PC-3 (cell line): ENCODE measurements around the gene ZNF507. TPM values are rescaled to one million over a fixed set of nuclear protein-coding genes. Genes with fewer than 3 reads are reported as not detected.

Experiments
- ATAC-seq: fragments of 200-7000 bp; cut with Tn5 transposase; 2 replicates; pipeline ENCODE4 v1.9.1; 2020; ENCODE audit warnings: mild to moderate bottlenecking, moderate library complexity
- BruUV-seq: library from RNA; stranded (reverse); fragments of 400-500 nt; replicated peaks from 2 replicates; lab custom pipeline; 2021; lab: Mats Ljungman, UMichigan
- CTCF ChIA-PET: fragments of 300-600 bp; sonication (Branson Sonifier 250); formaldehyde crosslinking; loops from one replicate; lab custom pipeline; 2022; ENCODE audit warnings: antibody characterized with exemption; lab: Charles Lee
- POLR2A ChIA-PET: fragments of 300-600 bp; sonication (Branson Sonifier 250); formaldehyde crosslinking; loops from one replicate; lab custom pipeline; 2022; ENCODE audit warnings: antibody characterized with exemption; ENCODE audit not compliant: unreplicated experiment; lab: Charles Lee
- DNase-seq: peaks from one replicate; pipeline ENCODE4 v3.0.0-alpha.2; 2015
- H2AFZ ChIP-seq: fragments of 300-600 bp; sonication (generic); 2 replicates; pipeline ENCODE4 v1.6.0; 2016; ENCODE audit warnings: antibody characterized with exemption, low read length
- H3F3A ChIP-seq: fragments of 300-600 bp; sonication (generic); one replicate; pipeline ENCODE4 v1.6.0; 2017; ENCODE audit warnings: antibody characterized with exemption, low read length, control low read depth, mild to moderate bottlenecking; ENCODE audit not compliant: unreplicated experiment
- H3K27ac ChIP-seq: fragments of 300-600 bp; sonication (generic); 2 replicates; pipeline ENCODE4 v1.5.1; 2016; ENCODE audit warnings: mild to moderate bottlenecking, low read length
- H3K27me3 ChIP-seq: fragments of 300-600 bp; sonication (generic); 2 replicates; pipeline ENCODE4 v1.6.1; 2016; ENCODE audit warnings: low read length, mixed read lengths
- H3K36me3 ChIP-seq: fragments of 300-600 bp; sonication (generic); 2 replicates; pipeline ENCODE4 v1.6.1; 2016; ENCODE audit warnings: low read depth, mixed run types, low read length, mixed read lengths
- H3K4me1 ChIP-seq: fragments of 300-600 bp; sonication (generic); 2 replicates; pipeline ENCODE4 v1.5.1; 2016; ENCODE audit warnings: low read length; ENCODE audit not compliant: insufficient read depth
- H3K4me2 ChIP-seq: fragments of 300-600 bp; sonication (generic); 2 replicates; pipeline ENCODE4 v1.6.0; 2016; ENCODE audit warnings: low read length
- H3K4me3 ChIP-seq: fragments of 300-600 bp; sonication (generic); 2 replicates; pipeline ENCODE4 v1.5.1; 2016; ENCODE audit warnings: mild to moderate bottlenecking, low read length, mixed read lengths
- H3K79me2 ChIP-seq: fragments of 300-600 bp; sonication (generic); 2 replicates; pipeline ENCODE4 v1.6.1; 2017; ENCODE audit warnings: low read length, mixed read lengths
- H3K9ac ChIP-seq: fragments of 300-600 bp; sonication (generic); 2 replicates; pipeline ENCODE4 v1.6.0; 2016; ENCODE audit warnings: mild to moderate bottlenecking, low read length
- H3K9me2 ChIP-seq: fragments of 300-600 bp; sonication (generic); replicated peaks from 2 replicates; pipeline ENCODE4 v1.6.1; 2016; ENCODE audit warnings: mixed run types, low read length, mixed read lengths
- H3K9me3 ChIP-seq: fragments of 300-600 bp; sonication (generic); 2 replicates; pipeline ENCODE4 v1.6.1; 2016; ENCODE audit warnings: low read length, mixed read lengths
- H4K20me1 ChIP-seq: fragments of 300-600 bp; sonication (generic); 2 replicates; pipeline ENCODE4 v1.6.1; 2016; ENCODE audit warnings: low read length, mixed read lengths
- CTCF ChIP-seq: fragments of 300-600 bp; sonication (generic); conservative IDR thresholded peaks from 2 replicates; pipeline ENCODE4 v1.5.1; 2017; ENCODE audit warnings: antibody characterized with exemption, low read depth, mild to moderate bottlenecking, low read length
- EZH2 ChIP-seq: fragments of 300-600 bp; sonication (generic); IDR thresholded peaks from one replicate; pipeline ENCODE4 v1.6.1; 2017; ENCODE audit warnings: antibody characterized with exemption, mild to moderate bottlenecking, low read length; ENCODE audit not compliant: unreplicated experiment
- EZH2phosphoT487 ChIP-seq: fragments of 300-600 bp; sonication (generic); IDR thresholded peaks from 2 replicates; pipeline ENCODE4 v1.6.1; 2018; ENCODE audit warnings: mild to moderate bottlenecking, antibody characterized with exemption, low read length, borderline replicate concordance
- intact Hi-C: fragments of 100-400 bp; cut with micrococcal nuclease; formaldehyde crosslinking; loops from 2 replicates; pipeline ENCODE4 v1.9.0; 2023
- total RNA-seq: library from RNA; depleted of rRNA; stranded (reverse); fragments of >200 nt; gene quantifications from 2 replicates; pipeline ENCODE4 v1.2.3, GENCODE V29; 2014

The ZNF507 gene
- total RNA-seq, 1 experiment from 2014 or later = 4.9 TPM

- DNase-seq (no peak), ATAC-seq (no peak)
- no peaks in the 10 kb centered on the region for H3K27me3 ChIP-seq
- H3K36me3 ChIP-seq = no peaks in the 10 kb centered on the region
- H3K9ac ChIP-seq = no peak overlapping the region
- CTCF ChIA-PET = no interaction called here
- H3K4me3 ChIP-seq = no peak overlapping the region
- intact Hi-C loops = no loop called here
- H3K4me2 ChIP-seq = no peak overlapping the region
- no peaks in the 10 kb centered on the region for H3K9me3 ChIP-seq
- H3K4me1 ChIP-seq = no peaks in the 10 kb centered on the region
- no peaks in the 10 kb centered on the region for H3K9me2 ChIP-seq
- no peaks in the 10 kb centered on the region for H3F3A ChIP-seq
- BruUV-seq = no TSS peak
- no peak overlapping the region for H2AFZ ChIP-seq
- no peaks in the 10 kb centered on the region for H4K20me1 ChIP-seq
- no peaks in the 10 kb centered on the region for H3K79me2 ChIP-seq
- TF ChIP-seq EZH2phosphoT487 = no peak
- TF ChIP-seq EZH2 = no peak
- TF ChIP-seq CTCF = no peak
- POLR2A ChIA-PET = no interaction called here
- H3K27ac ChIP-seq = no peak overlapping the region
Observed at GRCh38 chr19:32313569-32314265, 31.7 kb upstream of the ZNF507 start.

GRCh38 chr19:32316034-32316433 is 29.4 kb upstream of the ZNF507 start:
- H3K9me2 ChIP-seq = no peaks in the 10 kb centered on the region
- DNase-seq (no peak), ATAC-seq (no peak)
- intact Hi-C loops = no loop called here
- no peaks in the 10 kb centered on the region for H3K9me3 ChIP-seq
- no peaks in the 10 kb centered on the region; the same call in 1 of the 2 replicates for H3K4me1 ChIP-seq
- no peaks in the 10 kb centered on the region for H3K27me3 ChIP-seq
- BruUV-seq = no TSS peak
- H4K20me1 ChIP-seq = no peaks in the 10 kb centered on the region
- no peaks in the 10 kb centered on the region for H3F3A ChIP-seq
- no peak overlapping the region for H3K4me2 ChIP-seq
- ChIA-PET CTCF (no interaction called here), POLR2A (no interaction called here)
- TF ChIP-seq EZH2 (no peak), CTCF (no peak), EZH2phosphoT487 (no peak)
- H2AFZ ChIP-seq = no peak overlapping the region
- no peaks in the 10 kb centered on the region for H3K79me2 ChIP-seq
- no peak overlapping the region for H3K27ac ChIP-seq
- H3K36me3 ChIP-seq = no peaks in the 10 kb centered on the region
- H3K4me3 ChIP-seq = no peak overlapping the region
- no peak overlapping the region for H3K9ac ChIP-seq

GRCh38 chr19:32317086-32317485 is 28.3 kb upstream of the ZNF507 start:
- BruUV-seq = no TSS peak
- intact Hi-C loops = no loop called here
- Histone ChIP-seq H3K9ac (no peak overlapping the region), H3K27me3 (no peaks in the 10 kb centered on the region), H3K27ac (no peak overlapping the region), H4K20me1 (no peaks in the 10 kb centered on the region), H3K9me3 (no peaks in the 10 kb centered on the region), H3K4me2 (no peak overlapping the region), H3K36me3 (no peaks in the 10 kb centered on the region), H3K79me2 (no peaks in the 10 kb centered on the region), H3F3A (no peaks in the 10 kb centered on the region), H2AFZ (no peak overlapping the region), H3K4me1 (no peaks in the 10 kb centered on the region; the same call in 1 of the 2 replicates), H3K4me3 (no peak overlapping the region), H3K9me2 (no peaks in the 10 kb centered on the region)
- TF ChIP-seq EZH2phosphoT487 (no peak), EZH2 (no peak), CTCF (no peak)
- ATAC-seq (no peak), DNase-seq (no peak)
- ChIA-PET POLR2A (no interaction called here), CTCF (no interaction called here)
